K562 (cell line): ENCODE results near the gene LINGO3. TPM values are rescaled to one million over a fixed set of nuclear protein-coding genes. Genes with fewer than 3 reads are reported as not detected.
A peak's percentile ranks its signal among the peaks of the same experiment; 100 is the strongest.

Source experiments
- GMEB1 ChIP-seq: fragments of 250-450 bp; sonication (Bioruptor Pico); IDR thresholded peaks from 2 replicates; pipeline ENCODE4 v1.4.0; 2020; ENCODE audit warnings: mild to moderate bottlenecking
- RBM22 ChIP-seq: fragments of 200-400 bp; formaldehyde crosslinking; IDR thresholded peaks from 2 replicates; pipeline ENCODE4 v1.6.1; 2018; ENCODE audit warnings: low read length, low read depth; ENCODE audit not compliant: poor library complexity, severe bottlenecking
- REST ChIP-seq, 2 experiments: fragments of 450-650 bp; formaldehyde crosslinking in 1 of 2; IDR thresholded peaks; 2 replicates each; pipeline versions ENCODE4 v1.4.0 to v1.6.1; 2014 to 2020; ENCODE audit warnings: mild to moderate bottlenecking in 2 of 2, borderline replicate concordance in 1 of 2, low read depth in 1 of 2
- THAP12 ChIP-seq: fragments of 250-450 bp; sonication (Bioruptor Pico); IDR thresholded peaks from 2 replicates; pipeline ENCODE4 v1.9.0; 2021; ENCODE audit warnings: mild to moderate bottlenecking, inconsistent platforms
- ZFPM2 ChIP-seq: fragments of 250-450 bp; sonication (Bioruptor Pico); IDR thresholded peaks from 2 replicates; pipeline ENCODE4 v1.5.1; 2022; ENCODE audit warnings: mild to moderate bottlenecking
- ZFX ChIP-seq: sonication (generic); formaldehyde crosslinking; IDR thresholded peaks from 2 replicates; pipeline ENCODE4 v1.8.0; 2022; ENCODE audit warnings: mild to moderate bottlenecking, missing genetic modification reagents, moderate library complexity
- polyA plus RNA-seq, 8 experiments: library from polyadenylated mRNA; depleted of rRNA in 4 of 8; stranded (reverse) in 5 of 8; unstranded in 3 of 8; fragments of >200 nt; fragmentation: Nextera tagmentation in 2 of 8; fragmentation: Illumina TruSeq in 1 of 8; extraction: Ambion mirVana in 2 of 8; extraction: Trizol in 1 of 8; gene quantifications; 2 replicates each; pipeline versions ENCODE4 v1.2.1 to v1.2.3, GENCODE V29; 2011 to 2014; ENCODE audit warnings: inconsistent platforms in 1 of 8, missing spikeins in 1 of 8
- total RNA-seq, 7 experiments: library from RNA; depleted of rRNA in 6 of 7; stranded (reverse); fragments of >200 nt in 6 of 7; fragmentation: Illumina TruSeq in 2 of 7; extraction: Trizol in 2 of 7; gene quantifications; 2 replicates each; pipeline versions ENCODE4 v1.2.1 to v1.2.3, GENCODE V29; 2011 to 2021; ENCODE audit warnings: low replicate concordance in 1 of 7

Gene LINGO3
- total and polyA plus RNA-seq, 9 of the 15 experiments (the other 6 are each of a cell fraction or from before 2014, with no cell fraction given): 0.03 to 0.05 (median 0.03) TPM; not detected in 6

- TF ChIP-seq ZFX: no peak
- peak; percentile 93 for TF ChIP-seq RBM22
- TF ChIP-seq GMEB1: no peak
- TF ChIP-seq REST (IDR thresholded peaks at IDR 0.05; ENCODE audit: borderline replicate concordance): peak; percentile 75
- no peak for TF ChIP-seq REST (CRISPR knock-in tag; IDR thresholded peaks at IDR 0.05; ENCODE audit: low read depth)
- TF ChIP-seq THAP12 (CRISPR knock-in tag): no peak
- TF ChIP-seq ZFPM2 (CRISPR knock-in tag): no peak
Observed at GRCh38 chr19:2274931-2275535, 32.9 kb downstream of the LINGO3 start (continued).
